ENCODE results near the gene ACTN4. TPM values are rescaled to one million over a fixed set of nuclear protein-coding genes. Genes with fewer than 3 reads are reported as not detected.
A peak's percentile ranks its signal among the peaks of the same experiment; 100 is the strongest.

ACTN4 gene
- total and polyA plus RNA-seq, 2 donors (not counting 3 experiments of a cell fraction or from before 2014, with no cell fraction given) = 313 to 748 TPM

GRCh38 chr19:38619361-38620174 is 27.9 kb upstream of the ACTN4 start:
- H3K79me2 ChIP-seq (ENCODE audit: control insufficient read depth, insufficient read depth, low read length) = peaks cover 14% of the 10 kb centered on the region
- dilution Hi-C loops (cut with MboI; ENCODE audit: extremely low pct_ligation_motif_present, low sequenced_read_pairs) (no loop called here), intact Hi-C loops (cut with micrococcal nuclease) (loop anchor here (2.0 kb wide), 2 partner anchors 75 to 355 kb away; partner anchors contain the start of gene FBXO17)
- no peak for TF ChIP-seq CTCF (IDR thresholded peaks at IDR 0.05; ENCODE audit: extremely low read depth in 1 of 2, insufficient read depth in 1 of 2, low read depth in 1 of 2, low read length in 2 of 2)
- no peak for TF ChIP-seq EZH2 (IDR thresholded peaks at IDR 0.05; ENCODE audit: borderline replicate concordance, low read depth, low read length, severe bottlenecking)
- TF ChIP-seq GATA2 (IDR thresholded peaks at IDR 0.05; ENCODE audit: insufficient read depth, insufficient read length, low read depth, low read length) = no peak
- ChIA-PET CTCF (interaction anchor here (0.7 to 3.6 kb wide), 9 partner anchors 14 to 311 kb away, joined by 3 to 23 read pairs (median 6); partner anchors contain the start of genes ACTN4, FAM98C, MRPS12 and SARS2), POLR2A (interaction anchor here (0.5 to 2.0 kb wide), 2 partner anchors 28 to 123 kb away, joined by 6 to 7 read pairs; partner anchors contain the start of gene ACTN4)
- no peaks in the 10 kb centered on the region for H3K9me3 ChIP-seq (replicated peaks; ENCODE audit: control insufficient read depth, insufficient read depth, low read length)
- peak overlapping the region; percentile 44 for H2AFZ ChIP-seq (ENCODE audit: low read depth, low read length)
- H3K27ac ChIP-seq (ENCODE audit: insufficient read depth, low read depth, low read length) = peak overlapping the region; percentile 65
- H3K27me3 ChIP-seq (ENCODE audit: control insufficient read depth in 2 of 2, insufficient read depth in 2 of 2, low read length in 2 of 2) = no peaks in the 10 kb centered on the region
- BruUV-seq (replicated peaks) = TSS peak; percentile 64
- peak; percentile 37 for FAIRE-seq
- no peaks in the 10 kb centered on the region for H4K20me1 ChIP-seq (replicated peaks; ENCODE audit: control insufficient read depth, extremely low read depth, insufficient read depth, low read length)
- H3K4me1 ChIP-seq (ENCODE audit: control insufficient read depth, extremely low read depth, insufficient read depth, low read length) = peaks cover 14% of the 10 kb centered on the region
- H3K36me3 ChIP-seq (ENCODE audit: control insufficient read depth in 2 of 2, extremely low read depth in 1 of 2, insufficient read depth in 2 of 2, low read length in 2 of 2) = peaks cover 7 to 13% of the 10 kb centered on the region in 2 experiments
- no peaks in the 10 kb centered on the region for H3K9me1 ChIP-seq (replicated peaks; ENCODE audit: control insufficient read depth, extremely low read depth, insufficient read depth, low read length)
- peak overlapping the region; percentile 85 for H3K9ac ChIP-seq (replicated peaks; ENCODE audit: extremely low read depth, insufficient read depth, low read length)
- peak overlapping the region; percentile 44 to 99 (median 73) for H3K4me3 ChIP-seq (replicated peaks in 1 of 3; ENCODE audit: insufficient read depth in 1 of 3, low read depth in 1 of 3, low read length in 3 of 3)
- H3K4me2 ChIP-seq (ENCODE audit: insufficient read depth, low read length) = peak overlapping the region; percentile 95
- no peak for DNase-seq (ENCODE audit: low read depth, low spot score)
